ENCODE results near the gene PHETA1.

DNA sequence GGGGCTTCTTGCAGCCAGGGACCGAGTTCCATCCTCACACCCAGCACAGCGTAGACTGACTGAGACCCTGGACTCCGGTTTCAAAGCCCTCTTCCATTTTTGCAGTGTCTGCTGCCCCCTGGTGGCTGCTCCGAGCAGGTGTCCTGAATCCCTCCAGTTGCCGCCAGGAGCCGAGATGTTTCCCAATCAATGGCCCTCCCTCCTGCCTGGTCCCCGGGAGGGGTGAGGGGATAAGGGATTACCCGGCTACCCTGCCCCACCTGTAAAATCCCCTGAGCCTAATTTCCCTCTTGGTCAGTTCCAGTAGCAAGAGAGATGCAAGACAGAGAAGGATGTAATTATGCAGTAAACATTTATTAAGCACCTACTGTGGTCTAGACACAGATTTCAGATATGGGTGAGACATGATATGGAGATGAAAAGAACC lies 55.0 kb downstream of the PHETA1 start:
- TF ChIP-seq, protein P1, sequence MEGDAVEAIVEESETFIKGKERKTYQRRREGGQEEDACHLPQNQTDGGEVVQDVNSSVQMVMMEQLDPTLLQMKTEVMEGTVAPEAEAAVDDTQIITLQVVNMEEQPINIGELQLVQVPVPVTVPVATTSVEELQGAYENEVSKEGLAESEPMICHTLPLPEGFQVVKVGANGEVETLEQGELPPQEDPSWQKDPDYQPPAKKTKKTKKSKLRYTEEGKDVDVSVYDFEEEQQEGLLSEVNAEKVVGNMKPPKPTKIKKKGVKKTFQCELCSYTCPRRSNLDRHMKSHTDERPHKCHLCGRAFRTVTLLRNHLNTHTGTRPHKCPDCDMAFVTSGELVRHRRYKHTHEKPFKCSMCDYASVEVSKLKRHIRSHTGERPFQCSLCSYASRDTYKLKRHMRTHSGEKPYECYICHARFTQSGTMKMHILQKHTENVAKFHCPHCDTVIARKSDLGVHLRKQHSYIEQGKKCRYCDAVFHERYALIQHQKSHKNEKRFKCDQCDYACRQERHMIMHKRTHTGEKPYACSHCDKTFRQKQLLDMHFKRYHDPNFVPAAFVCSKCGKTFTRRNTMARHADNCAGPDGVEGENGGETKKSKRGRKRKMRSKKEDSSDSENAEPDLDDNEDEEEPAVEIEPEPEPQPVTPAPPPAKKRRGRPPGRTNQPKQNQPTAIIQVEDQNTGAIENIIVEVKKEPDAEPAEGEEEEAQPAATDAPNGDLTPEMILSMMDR (IDR thresholded peaks at IDR 0.05), result peak; percentile 97
- TF ChIP-seq EZH2 (IDR thresholded peaks at IDR 0.05; ENCODE audit: borderline replicate concordance, insufficient read depth, low read depth, low read length, poor library complexity, severe bottlenecking), result no peak
